ENCODE data around the gene ABAT. TPM values are rescaled to one million over a fixed set of nuclear protein-coding genes. Genes with fewer than 3 reads are reported as not detected.

Gene ABAT
- total RNA-seq, 2 donors from 2014 or later, result 67.4 to 74.7 TPM

GRCh38 chr16:8788578-8789172 lies 114.3 kb downstream of the ABAT start:
- no peaks in the 10 kb centered on the region for H3K9me3 ChIP-seq
- no peak overlapping the region for H3K27ac ChIP-seq
- H3K4me1 ChIP-seq (replicated peaks), result no peaks in the 10 kb centered on the region
- no peak for TF ChIP-seq CTCF (IDR thresholded peaks at IDR 0.05)
- TF ChIP-seq POLR2A (IDR thresholded peaks at IDR 0.05), result no peak
- TF ChIP-seq POLR2AphosphoS5 (IDR thresholded peaks at IDR 0.05), result no peak
- intact Hi-C loops (cut with DNase I), result no loop called here
- H3K27me3 ChIP-seq (replicated peaks; ENCODE audit: insufficient read depth), result no peaks in the 10 kb centered on the region
- no peak overlapping the region for H3K4me3 ChIP-seq
- H3K36me3 ChIP-seq, result no peaks in the 10 kb centered on the region
- DNase-seq (ENCODE audit: low spot score), result no peak
- 60% methylated on average over 8 of the region's 8 CpGs for WGBS

- Histone ChIP-seq H3K9me3 (no peaks in the 10 kb centered on the region), H3K4me3 (no peak overlapping the region), H3K27ac (no peak overlapping the region), H3K36me3 (no peaks in the 10 kb centered on the region), H3K4me1 (replicated peaks) (peaks cover 10% of the 10 kb centered on the region), H3K27me3 (replicated peaks; ENCODE audit: insufficient read depth) (no peaks in the 10 kb centered on the region)
- no peak for DNase-seq (ENCODE audit: low spot score)
- WGBS, result 87% methylated on average over 8 of the region's 8 CpGs
- TF ChIP-seq CTCF (IDR thresholded peaks at IDR 0.05) (no peak), POLR2AphosphoS5 (IDR thresholded peaks at IDR 0.05) (no peak), POLR2A (IDR thresholded peaks at IDR 0.05) (no peak)
- intact Hi-C loops (cut with DNase I), result loop anchor here (5.0 to 10.0 kb wide), 2 partner anchors 72 to 160 kb away; partner anchors contain the start of gene CARHSP1
These were observed 120.7 kb downstream of the ABAT start for GRCh38 chr16:8795091-8795490.

- Histone ChIP-seq H3K36me3 (no peaks in the 10 kb centered on the region), H3K4me1 (replicated peaks) (peaks cover 10% of the 10 kb centered on the region), H3K4me3 (no peak overlapping the region), H3K9me3 (no peaks in the 10 kb centered on the region), H3K27ac (no peak overlapping the region), H3K27me3 (replicated peaks; ENCODE audit: insufficient read depth) (no peaks in the 10 kb centered on the region)
- intact Hi-C loops (cut with DNase I), result loop anchor here (5.0 to 10.0 kb wide), 2 partner anchors 71 to 159 kb away; partner anchors contain the start of gene CARHSP1
- TF ChIP-seq POLR2A (IDR thresholded peaks at IDR 0.05), result no peak
- no peak for TF ChIP-seq CTCF (IDR thresholded peaks at IDR 0.05)
- no peak for TF ChIP-seq POLR2AphosphoS5 (IDR thresholded peaks at IDR 0.05)
- 94% methylated on average over 10 of the region's 10 CpGs for WGBS
- DNase-seq (ENCODE audit: low spot score), result no peak
These were observed 121.4 kb downstream of the ABAT start for GRCh38 chr16:8795818-8796217.

- intact Hi-C loops (cut with DNase I), result loop anchor here (5.0 to 10.0 kb wide), 2 partner anchors 71 to 158 kb away; partner anchors contain the start of gene CARHSP1
These were observed 122.3 kb downstream of the ABAT start for GRCh38 chr16:8796469-8797363.

More at GRCh38 chr16:8796469-8797363, 122.3 kb downstream of the ABAT start:
- H3K9me3 ChIP-seq, result no peaks in the 10 kb centered on the region
- no peaks in the 10 kb centered on the region for H3K27me3 ChIP-seq (replicated peaks; ENCODE audit: insufficient read depth)
- peak overlapping the region; percentile 80 to 86 for H3K4me3 ChIP-seq
- no peak for DNase-seq (ENCODE audit: low spot score)
- peaks cover 10% of the 10 kb centered on the region for H3K4me1 ChIP-seq (replicated peaks)
- no peak for TF ChIP-seq CTCF (IDR thresholded peaks at IDR 0.05)
- TF ChIP-seq POLR2AphosphoS5 (IDR thresholded peaks at IDR 0.05), result no peak
- no peak for TF ChIP-seq POLR2A (IDR thresholded peaks at IDR 0.05)
- H3K27ac ChIP-seq, result peak overlapping the region; percentile 62 to 72
- H3K36me3 ChIP-seq, result no peaks in the 10 kb centered on the region
- 35% methylated on average over 14 of the region's 14 CpGs for WGBS
